Activated naive CD8-positive, alpha-beta T cell treated with anti-CD3 and anti-CD28 coated beads, Interleukin-2, amount 10 ng/mL, durations not matched to agents 7 days and 5 days (primary cell): ENCODE results near the gene HAL. TPM values are rescaled to one million over a fixed set of nuclear protein-coding genes. Genes with fewer than 3 reads are reported as not detected.
A peak's percentile ranks its signal among the peaks of the same experiment; 100 is the strongest.

Experiments
- ATAC-seq: fragments of 150-1000 bp; cut with Tn5 transposase; one replicate; pipeline ENCODE4 v1.10.0; 2021; ENCODE audit warnings: low read depth, moderate library complexity
- POLR2A ChIA-PET: fragments of 350-600 bp; sonication (Branson Sonifier 250); formaldehyde crosslinking; loops from one replicate; lab custom pipeline; 2021; ENCODE audit warnings: antibody characterized with exemption; lab: Charles Lee
- DNase-seq: peaks from one replicate; pipeline ENCODE4 v3.0.0; 2021
- H3K27ac Mint-ChIP-seq: one replicate; pipeline ENCODE4 v1.8.0; 2022; ENCODE audit warnings: mild to moderate bottlenecking, mixed read lengths
- H3K27me3 Mint-ChIP-seq: one replicate; pipeline ENCODE4 v1.8.0; 2022; ENCODE audit warnings: mild to moderate bottlenecking, moderate library complexity, mixed read lengths
- H3K36me3 Mint-ChIP-seq: one replicate; pipeline ENCODE4 v1.8.0; 2021; ENCODE audit warnings: mild to moderate bottlenecking, mixed read lengths
- H3K4me1 Mint-ChIP-seq: one replicate; pipeline ENCODE4 v1.8.0; 2021; ENCODE audit warnings: mixed read lengths
- H3K4me3 Mint-ChIP-seq: one replicate; pipeline ENCODE4 v1.8.0; 2022; ENCODE audit warnings: mild to moderate bottlenecking, moderate library complexity, mixed read lengths
- H3K9me3 Mint-ChIP-seq: one replicate; pipeline ENCODE4 v1.8.0; 2021; ENCODE audit warnings: mixed read lengths
- total RNA-seq, 2 experiments: library from RNA; stranded (reverse); gene quantifications; one replicate each; pipeline ENCODE4 v1.2.3, GENCODE V29; 2021

Gene HAL
- total RNA-seq, 2 experiments from 2014 or later = 0.14 to 0.23 TPM

GRCh38 chr12:96033549-96034389, 37.6 kb upstream of the HAL start:
- Mint-ChIP-seq H3K4me3 (peak overlapping the region; percentile 57), H3K4me1 (peaks cover 14% of the 10 kb centered on the region), H3K27me3 (no peaks in the 10 kb centered on the region), H3K27ac (no peak overlapping the region), H3K9me3 (no peaks in the 10 kb centered on the region), H3K36me3 (peaks cover 10% of the 10 kb centered on the region)
- POLR2A ChIA-PET = no interaction called here
- no peak for ATAC-seq
- DNase-seq = no peak

GRCh38 chr12:96029826-96030225, 33.7 kb upstream of the HAL start:
- DNase-seq (no peak), ATAC-seq (no peak)
- Mint-ChIP-seq H3K36me3 (peaks cover 22% of the 10 kb centered on the region), H3K9me3 (no peaks in the 10 kb centered on the region), H3K27ac (no peak overlapping the region), H3K4me1 (peaks cover 15% of the 10 kb centered on the region), H3K4me3 (no peak overlapping the region), H3K27me3 (no peaks in the 10 kb centered on the region)
- POLR2A ChIA-PET = no interaction called here

GRCh38 chr12:96028538-96028937, 32.4 kb upstream of the HAL start:
- H3K4me1 Mint-ChIP-seq = peaks cover 12% of the 10 kb centered on the region
- no peaks in the 10 kb centered on the region for H3K9me3 Mint-ChIP-seq
- peaks cover 23% of the 10 kb centered on the region for H3K36me3 Mint-ChIP-seq
- POLR2A ChIA-PET = interaction anchor here (0.6 kb wide), 1 partner anchor 9 kb away, joined by 3 read pairs; no protein-coding TSS in a partner anchor
- no peak overlapping the region for H3K27ac Mint-ChIP-seq
- no peak overlapping the region for H3K4me3 Mint-ChIP-seq
- no peaks in the 10 kb centered on the region for H3K27me3 Mint-ChIP-seq
- ATAC-seq = no peak
- no peak for DNase-seq

GRCh38 chr12:96026331-96026730, 30.2 kb upstream of the HAL start:
- Mint-ChIP-seq H3K36me3 (peaks cover 26% of the 10 kb centered on the region), H3K9me3 (no peaks in the 10 kb centered on the region), H3K4me3 (no peak overlapping the region), H3K27ac (no peak overlapping the region), H3K27me3 (no peaks in the 10 kb centered on the region), H3K4me1 (peaks cover 10% of the 10 kb centered on the region)
- POLR2A ChIA-PET = no interaction called here
- ATAC-seq = no peak
- no peak for DNase-seq

GRCh38 chr12:96025518-96025917, 29.4 kb upstream of the HAL start:
- H3K27me3 Mint-ChIP-seq = no peaks in the 10 kb centered on the region
- no peaks in the 10 kb centered on the region for H3K9me3 Mint-ChIP-seq
- peaks cover 25% of the 10 kb centered on the region for H3K36me3 Mint-ChIP-seq
- DNase-seq (no peak), ATAC-seq (no peak)
- POLR2A ChIA-PET = no interaction called here
- H3K27ac Mint-ChIP-seq = no peak overlapping the region
- peaks cover 10% of the 10 kb centered on the region for H3K4me1 Mint-ChIP-seq
- no peak overlapping the region for H3K4me3 Mint-ChIP-seq

- peaks cover 4% of the 10 kb centered on the region for H3K4me1 Mint-ChIP-seq
- POLR2A ChIA-PET = no interaction called here
- H3K36me3 Mint-ChIP-seq = peaks cover 11% of the 10 kb centered on the region
- DNase-seq (no peak), ATAC-seq (no peak)
- H3K4me3 Mint-ChIP-seq = no peak overlapping the region
- no peaks in the 10 kb centered on the region for H3K27me3 Mint-ChIP-seq
- H3K27ac Mint-ChIP-seq = no peak overlapping the region
- no peaks in the 10 kb centered on the region for H3K9me3 Mint-ChIP-seq
Observed at GRCh38 chr12:96020314-96021003, 24.3 kb upstream of the HAL start.

GRCh38 chr12:96015672-96016071, 19.5 kb upstream of the HAL start:
- H3K4me1 Mint-ChIP-seq = no peaks in the 10 kb centered on the region
- no peaks in the 10 kb centered on the region for H3K9me3 Mint-ChIP-seq
- no peak for DNase-seq
- peaks cover 11% of the 10 kb centered on the region for H3K36me3 Mint-ChIP-seq
- no peak for ATAC-seq
- H3K27me3 Mint-ChIP-seq = no peaks in the 10 kb centered on the region
- no peak overlapping the region for H3K27ac Mint-ChIP-seq
- H3K4me3 Mint-ChIP-seq = no peak overlapping the region
- POLR2A ChIA-PET = no interaction called here

GRCh38 chr12:96014943-96015599, 18.9 kb upstream of the HAL start:
- H3K4me1 Mint-ChIP-seq = no peaks in the 10 kb centered on the region

GRCh38 chr12:96007729-96008128, 11.6 kb upstream of the HAL start:
- no peaks in the 10 kb centered on the region for H3K27me3 Mint-ChIP-seq
- no peaks in the 10 kb centered on the region for H3K4me1 Mint-ChIP-seq
- no peak overlapping the region for H3K27ac Mint-ChIP-seq
- POLR2A ChIA-PET = no interaction called here
- DNase-seq (no peak), ATAC-seq (no peak)
- H3K9me3 Mint-ChIP-seq = no peaks in the 10 kb centered on the region
- no peak overlapping the region for H3K4me3 Mint-ChIP-seq
- H3K36me3 Mint-ChIP-seq = peaks cover 10% of the 10 kb centered on the region

More at GRCh38 chr12:96014943-96015599, 18.9 kb upstream of the HAL start:
- H3K9me3 Mint-ChIP-seq = no peaks in the 10 kb centered on the region
- ATAC-seq (no peak), DNase-seq (no peak)
- no peaks in the 10 kb centered on the region for H3K27me3 Mint-ChIP-seq
- POLR2A ChIA-PET = no interaction called here
- H3K36me3 Mint-ChIP-seq = peaks cover 11% of the 10 kb centered on the region
- H3K4me3 Mint-ChIP-seq = no peak overlapping the region
- no peak overlapping the region for H3K27ac Mint-ChIP-seq

GRCh38 chr12:96006727-96007126, 10.6 kb upstream of the HAL start:
- no peak for ATAC-seq
- peaks cover 9% of the 10 kb centered on the region for H3K36me3 Mint-ChIP-seq

GRCh38 chr12:96000858-96001257, 4.7 kb upstream of the HAL start:
- Mint-ChIP-seq H3K4me3 (no peak overlapping the region), H3K27me3 (no peaks in the 10 kb centered on the region), H3K36me3 (peaks cover 7% of the 10 kb centered on the region), H3K9me3 (no peaks in the 10 kb centered on the region), H3K27ac (no peak overlapping the region), H3K4me1 (peaks cover 7% of the 10 kb centered on the region)
- POLR2A ChIA-PET = no interaction called here
- DNase-seq (no peak), ATAC-seq (no peak)

More at GRCh38 chr12:96006727-96007126, 10.6 kb upstream of the HAL start:
- DNase-seq = no peak
- no peak overlapping the region for H3K4me3 Mint-ChIP-seq
- POLR2A ChIA-PET = no interaction called here
- H3K9me3 Mint-ChIP-seq = no peaks in the 10 kb centered on the region
- no peaks in the 10 kb centered on the region for H3K4me1 Mint-ChIP-seq
- H3K27me3 Mint-ChIP-seq = no peaks in the 10 kb centered on the region
- no peak overlapping the region for H3K27ac Mint-ChIP-seq

GRCh38 chr12:95999484-95999883, 3.3 kb upstream of the HAL start:
- Mint-ChIP-seq H3K4me1 (peaks cover 7% of the 10 kb centered on the region), H3K4me3 (no peak overlapping the region), H3K36me3 (peaks cover 5% of the 10 kb centered on the region), H3K9me3 (no peaks in the 10 kb centered on the region), H3K27ac (no peak overlapping the region), H3K27me3 (no peaks in the 10 kb centered on the region)
- no peak for ATAC-seq
- DNase-seq = no peak
- POLR2A ChIA-PET = no interaction called here

- Mint-ChIP-seq H3K9me3 (no peaks in the 10 kb centered on the region), H3K4me1 (peaks cover 7% of the 10 kb centered on the region), H3K4me3 (no peak overlapping the region), H3K36me3 (peaks cover 5% of the 10 kb centered on the region), H3K27me3 (no peaks in the 10 kb centered on the region), H3K27ac (no peak overlapping the region)
- DNase-seq = no peak
- ATAC-seq = peak; percentile 98
- POLR2A ChIA-PET = no interaction called here
Observed at GRCh38 chr12:95998611-95999286, 2.6 kb upstream of the HAL start.
